ENCODE results near the gene MED4.

DNA sequence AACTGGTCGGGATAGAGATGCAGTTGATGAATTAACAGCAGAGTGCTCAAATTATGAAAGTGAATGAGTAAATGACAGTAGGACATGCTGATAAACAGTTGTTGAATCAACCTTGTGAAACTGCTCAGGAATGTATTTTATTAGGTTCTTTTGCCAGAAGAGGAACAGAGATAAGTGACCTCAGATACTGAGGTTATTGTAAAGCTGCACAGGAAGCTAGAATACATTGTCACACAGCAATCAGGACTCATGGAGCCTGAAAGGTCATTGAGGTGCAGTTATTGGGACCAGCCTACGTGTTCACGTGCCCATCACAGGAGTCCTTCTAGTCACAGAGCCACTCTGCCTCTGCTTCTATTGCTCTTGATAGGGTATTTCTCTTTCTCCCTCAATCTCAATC is 47.5 kb upstream of the MED4 start:
- TF ChIP-seq, protein P1, sequence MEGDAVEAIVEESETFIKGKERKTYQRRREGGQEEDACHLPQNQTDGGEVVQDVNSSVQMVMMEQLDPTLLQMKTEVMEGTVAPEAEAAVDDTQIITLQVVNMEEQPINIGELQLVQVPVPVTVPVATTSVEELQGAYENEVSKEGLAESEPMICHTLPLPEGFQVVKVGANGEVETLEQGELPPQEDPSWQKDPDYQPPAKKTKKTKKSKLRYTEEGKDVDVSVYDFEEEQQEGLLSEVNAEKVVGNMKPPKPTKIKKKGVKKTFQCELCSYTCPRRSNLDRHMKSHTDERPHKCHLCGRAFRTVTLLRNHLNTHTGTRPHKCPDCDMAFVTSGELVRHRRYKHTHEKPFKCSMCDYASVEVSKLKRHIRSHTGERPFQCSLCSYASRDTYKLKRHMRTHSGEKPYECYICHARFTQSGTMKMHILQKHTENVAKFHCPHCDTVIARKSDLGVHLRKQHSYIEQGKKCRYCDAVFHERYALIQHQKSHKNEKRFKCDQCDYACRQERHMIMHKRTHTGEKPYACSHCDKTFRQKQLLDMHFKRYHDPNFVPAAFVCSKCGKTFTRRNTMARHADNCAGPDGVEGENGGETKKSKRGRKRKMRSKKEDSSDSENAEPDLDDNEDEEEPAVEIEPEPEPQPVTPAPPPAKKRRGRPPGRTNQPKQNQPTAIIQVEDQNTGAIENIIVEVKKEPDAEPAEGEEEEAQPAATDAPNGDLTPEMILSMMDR (IDR thresholded peaks at IDR 0.05): no peak
- TF ChIP-seq POLR2A (IDR thresholded peaks at IDR 0.05): no peak
